IMR-90 (cell line): ENCODE measurements around the gene AGPS. TPM values are rescaled to one million over a fixed set of nuclear protein-coding genes. Genes with fewer than 3 reads are reported as not detected.

ENCODE experiments used
- ATAC-seq: fragments of 200-7000 bp; cut with Tn5 transposase; 2 replicates; pipeline ENCODE4 v1.9.1; 2020; ENCODE audit warnings: low read depth, mild to moderate bottlenecking, moderate library complexity
- BruUV-seq: library from RNA; stranded (reverse); fragments of 400-500 nt; replicated peaks from 2 replicates; lab custom pipeline; 2021; lab: Mats Ljungman, UMichigan
- CTCF ChIA-PET: fragments of 300-600 bp; formaldehyde crosslinking; extraction: SDS; loops from one replicate; lab custom pipeline; 2021; ENCODE audit warnings: antibody characterized with exemption; lab: Yijun Ruan, JAX
- POLR2A ChIA-PET: fragments of 300-600 bp; sonication (Branson Sonifier 250); formaldehyde crosslinking; loops from one replicate; lab custom pipeline; 2022; ENCODE audit warnings: antibody characterized with exemption; ENCODE audit not compliant: unreplicated experiment; lab: Charles Lee
- DNase-seq: peaks from one replicate; pipeline ENCODE4 v3.0.0; 2013
- H2AFZ ChIP-seq: replicated peaks from 2 replicates; pipeline ENCODE3; 2013; ENCODE audit warnings: low read length, mild to moderate bottlenecking; ENCODE audit not compliant: poor library complexity
- H2AK5ac ChIP-seq: 2 replicates; pipeline ENCODE4 v1.6.1; 2013; ENCODE audit warnings: low read depth, low read length, inconsistent platforms
- H2AK9ac ChIP-seq: replicated peaks from 2 replicates; pipeline ENCODE3; 2013; ENCODE audit warnings: mild to moderate bottlenecking, low read depth, low read length, moderate library complexity; ENCODE audit not compliant: poor library complexity
- H2BK120ac ChIP-seq: 2 replicates; pipeline ENCODE4 v1.6.1; 2013; ENCODE audit warnings: low read depth, low read length, inconsistent platforms
- H2BK15ac ChIP-seq: 3 replicates; pipeline ENCODE4 v1.6.1; 2013; ENCODE audit warnings: low read depth, low read length, inconsistent platforms
- H2BK20ac ChIP-seq: 2 replicates; pipeline ENCODE4 v1.6.1; 2013; ENCODE audit warnings: low read depth, mild to moderate bottlenecking, inconsistent platforms, low read length, moderate library complexity
- H2BK5ac ChIP-seq: 2 replicates; pipeline ENCODE4 v1.6.1; 2013; ENCODE audit warnings: mild to moderate bottlenecking, low read depth, low read length, inconsistent platforms; ENCODE audit not compliant: poor library complexity, severe bottlenecking
- H3K14ac ChIP-seq: replicated peaks from 2 replicates; pipeline ENCODE4 v1.6.1; 2013; ENCODE audit warnings: low read depth, low read length, inconsistent platforms
- H3K18ac ChIP-seq: 2 replicates; pipeline ENCODE4 v1.6.1; 2013; ENCODE audit warnings: low read depth, low read length, control low read depth
- H3K23ac ChIP-seq: 2 replicates; pipeline ENCODE4 v1.6.1; 2013; ENCODE audit warnings: low read depth, low read length, inconsistent platforms
- H3K27ac ChIP-seq: 2 replicates; pipeline ENCODE4 v1.5.1; 2013; ENCODE audit warnings: mild to moderate bottlenecking, control low read depth, low read length; ENCODE audit not compliant: insufficient read depth
- H3K27me3 ChIP-seq: 2 replicates; pipeline ENCODE4 v1.6.1; 2013; ENCODE audit warnings: low read length; ENCODE audit not compliant: control insufficient read depth, insufficient read depth
- H3K36me3 ChIP-seq: 2 replicates; pipeline ENCODE4 v1.6.1; 2013; ENCODE audit warnings: low read length, mixed read lengths; ENCODE audit not compliant: control insufficient read depth, insufficient read depth
- H3K4ac ChIP-seq: 2 replicates; pipeline ENCODE4 v1.6.1; 2013; ENCODE audit warnings: low read depth, low read length, inconsistent platforms
- H3K4me1 ChIP-seq: 2 replicates; pipeline ENCODE4 v1.6.1; 2013; ENCODE audit warnings: low read length, mixed read lengths; ENCODE audit not compliant: control insufficient read depth, insufficient read depth
- H3K4me2 ChIP-seq: 2 replicates; pipeline ENCODE4 v1.6.1; 2013; ENCODE audit warnings: low read depth, mild to moderate bottlenecking, control low read depth, low read length, moderate library complexity
- H3K4me3 ChIP-seq: 2 replicates; pipeline ENCODE4 v1.5.1; 2013; ENCODE audit warnings: low read depth, mild to moderate bottlenecking, control low read depth, low read length, moderate library complexity; ENCODE audit not compliant: insufficient read depth
- H3K56ac ChIP-seq: 2 replicates; pipeline ENCODE4 v1.6.1; 2013; ENCODE audit warnings: low read length, inconsistent platforms; ENCODE audit not compliant: insufficient read depth; ENCODE audit errors: extremely low read depth
- H3K79me1 ChIP-seq, 2 experiments: 2 replicates each; pipeline ENCODE4 v1.6.1; 2013; ENCODE audit warnings: low read length in 2 of 2, inconsistent platforms in 1 of 2, low read depth in 1 of 2
- H3K9ac ChIP-seq: 2 replicates; pipeline ENCODE4 v1.6.1; 2013; ENCODE audit warnings: low read depth, low read length, control low read depth
- H3K9me1 ChIP-seq: 2 replicates; pipeline ENCODE4 v1.6.1; 2013; ENCODE audit warnings: low read length, inconsistent platforms; ENCODE audit not compliant: insufficient read depth
- H3K9me3 ChIP-seq: 2 replicates; pipeline ENCODE4 v1.6.1; 2013; ENCODE audit warnings: low read length; ENCODE audit not compliant: control insufficient read depth, insufficient read depth
- H4K20me1 ChIP-seq: 2 replicates; pipeline ENCODE4 v1.6.1; 2013; ENCODE audit warnings: low read length, inconsistent platforms; ENCODE audit not compliant: insufficient read depth
- H4K5ac ChIP-seq: 2 replicates; pipeline ENCODE4 v1.6.1; 2013; ENCODE audit warnings: mild to moderate bottlenecking, low read depth, low read length, control low read depth
- H4K8ac ChIP-seq, 2 experiments: 2 replicates each; pipeline ENCODE4 v1.6.1; 2013; ENCODE audit warnings: low read depth in 2 of 2, low read length in 2 of 2, control low read depth in 1 of 2, inconsistent platforms in 1 of 2
- H4K91ac ChIP-seq: 2 replicates; pipeline ENCODE4 v1.6.1; 2013; ENCODE audit warnings: low read depth, low read length, inconsistent platforms; ENCODE audit not compliant: insufficient read depth
- BHLHE40 ChIP-seq: fragments of 150-350 bp; IDR thresholded peaks from 2 replicates; pipeline ENCODE4 v1.6.1; 2016; ENCODE audit warnings: mild to moderate bottlenecking, low read depth, low read length
- CTCF ChIP-seq: conservative IDR thresholded peaks from 2 replicates; pipeline ENCODE4 v1.5.1; 2012; ENCODE audit warnings: mild to moderate bottlenecking, low read depth, low read length, improper control_type of control experiment
- WGBS, 2 experiments: methylation state at CpG; one replicate each; pipeline versions ENCODE4 v1.1.5 to v1.1.7; 2013; ENCODE audit warnings: missing lambda C conversion rate in 2 of 2; ENCODE audit not compliant: insufficient read length in 1 of 2; ENCODE audit errors: extremely low coverage in 2 of 2; 5-methylcytosine and 5-hydroxymethylcytosine counted together
- dilution Hi-C: fragments of 300-500 bp; cut with HindIII; formaldehyde crosslinking; loops from one replicate; pipeline ENCODE4 v1.14.3; 2018; ENCODE audit warnings: low sequenced_read_pairs; ENCODE audit not compliant: unreplicated experiment
- in situ Hi-C: fragments of 300-500 bp; cut with MboI; formaldehyde crosslinking; loops from 3 replicates; pipeline ENCODE4 v1.14.3; 2019; ENCODE audit warnings: low sequenced_read_pairs, inconsistent platforms, mixed read lengths
- intact Hi-C: fragments of 100-400 bp; cut with micrococcal nuclease; formaldehyde crosslinking; loops from 2 replicates; pipeline ENCODE4 v1.10.0; 2022
- polyA plus RNA-seq, 3 experiments: library from polyadenylated mRNA; depleted of rRNA; stranded (reverse); fragments of >200 nt; gene quantifications; 2 replicates each; pipeline ENCODE4 v1.2.3, GENCODE V29; 2012; ENCODE audit warnings: low replicate concordance in 1 of 3
- total RNA-seq: library from RNA; depleted of rRNA; stranded (reverse); fragments of >200 nt; gene quantifications from 2 replicates; pipeline ENCODE4 v1.2.3, GENCODE V29; 2012

The AGPS gene
- total and polyA plus RNA-seq, 2 of the 4 experiments (the other 2 are of a cell fraction) = 6.6 to 18.6 TPM

- CTCF ChIA-PET = no interaction called here
Observed at GRCh38 chr2:177398290-177398683, 5.7 kb downstream of the AGPS start.

More at GRCh38 chr2:177398290-177398683, 5.7 kb downstream of the AGPS start:
- dilution Hi-C loops = no loop called here
- no peaks in the 10 kb centered on the region for H3K9me3 ChIP-seq
- no peak overlapping the region for H2AFZ ChIP-seq
- H2BK5ac ChIP-seq = no peak overlapping the region
- DNase-seq (no peak), ATAC-seq (no peak)
- H3K27me3 ChIP-seq = no peaks in the 10 kb centered on the region
- no peak overlapping the region for H4K5ac ChIP-seq
- WGBS, 2 experiments = no CpG with 5 or more reads among the region's 1 CpG
- no peak overlapping the region for H4K8ac ChIP-seq
- TF ChIP-seq CTCF (no peak), BHLHE40 (no peak)
- no peak overlapping the region for H3K4me3 ChIP-seq
- no peak overlapping the region for H4K91ac ChIP-seq
- H2AK5ac ChIP-seq = no peak overlapping the region
- intact Hi-C loops = loop anchor here (5.0 kb wide), 2 partner anchors 136 to 236 kb away; partner anchors contain the start of gene NFE2L2
- peaks cover 6% of the 10 kb centered on the region for H3K4me1 ChIP-seq
- H3K79me1 ChIP-seq = peaks cover 7 to 70% of the 10 kb centered on the region in 2 experiments
- POLR2A ChIA-PET = no interaction called here
- H2BK20ac ChIP-seq = no peak overlapping the region
- no TSS peak for BruUV-seq
- no peak overlapping the region for H3K4ac ChIP-seq
- H3K18ac ChIP-seq = no peak overlapping the region
- H3K36me3 ChIP-seq = no peaks in the 10 kb centered on the region
- no peak overlapping the region for H3K56ac ChIP-seq
- H2BK15ac ChIP-seq = no peak overlapping the region
- H3K27ac ChIP-seq = no peak overlapping the region
- peaks cover 36% of the 10 kb centered on the region for H4K20me1 ChIP-seq
- no peak overlapping the region; the same call in 1 of the 2 replicates for H2BK120ac ChIP-seq
- H3K14ac ChIP-seq = no peak overlapping the region
- in situ Hi-C loops = no loop called here
- no peaks in the 10 kb centered on the region for H3K9me1 ChIP-seq
- no peak overlapping the region for H2AK9ac ChIP-seq
- no peak overlapping the region for H3K9ac ChIP-seq
- no peak overlapping the region for H3K23ac ChIP-seq
- no peak overlapping the region for H3K4me2 ChIP-seq
